Naive thymus-derived CD4-positive, alpha-beta T cell (primary cell): ENCODE measurements around the gene UPK2. TPM values are rescaled to one million over a fixed set of nuclear protein-coding genes. Genes with fewer than 3 reads are reported as not detected.
A peak's percentile ranks its signal among the peaks of the same experiment; 100 is the strongest.
"Not testable (repeated sequence)": the region's sequence is repeated elsewhere in the genome, so short reads cannot be mapped to it uniquely, and the experiment has no call there.

Source experiments
- ATAC-seq: fragments of 150-1000 bp; cut with Tn5 transposase; 2 replicates; pipeline ENCODE4 v1.10.0; 2021; ENCODE audit warnings: mild to moderate bottlenecking, moderate library complexity
- CTCF ChIA-PET: fragments of 350-600 bp; sonication (Branson Sonifier 250); formaldehyde crosslinking; loops from one replicate; lab custom pipeline; 2021; ENCODE audit warnings: antibody characterized with exemption; lab: Charles Lee
- POLR2A ChIA-PET: fragments of 350-600 bp; sonication (Branson Sonifier 250); formaldehyde crosslinking; loops from one replicate; lab custom pipeline; 2021; ENCODE audit warnings: antibody characterized with exemption, inconsistent platforms; lab: Charles Lee
- DNase-seq, 9 donors: peaks; one replicate each; pipeline versions ENCODE4 v3.0.0 to v3.0.0-alpha.2; 2020 to 2022; ENCODE audit warnings: mixed read lengths in 1 of 9
- H3K27ac ChIP-seq: one replicate; pipeline ENCODE4 v1.7.0; 2013; ENCODE audit warnings: mild to moderate bottlenecking, low read depth, low read length, moderate library complexity
- H3K27me3 ChIP-seq, 2 donors: one replicate each; pipeline ENCODE4 v1.7.0; 2013; ENCODE audit warnings: low read length in 2 of 2, mild to moderate bottlenecking in 2 of 2, moderate library complexity in 2 of 2; ENCODE audit not compliant: control insufficient read depth in 2 of 2, insufficient read depth in 2 of 2
- H3K36me3 ChIP-seq, 3 experiments: 1 replicate in 2 of 3; 2 replicates in 1 of 3; pipeline ENCODE4 v1.7.0; 2013; ENCODE audit warnings: low read length in 3 of 3, mild to moderate bottlenecking in 3 of 3, moderate library complexity in 1 of 3; ENCODE audit not compliant: insufficient read depth in 3 of 3, control insufficient read depth in 2 of 3
- H3K4me1 ChIP-seq, 2 donors: one replicate each; pipeline ENCODE4 v1.7.0; 2013; ENCODE audit warnings: low read length in 2 of 2, mild to moderate bottlenecking in 2 of 2, moderate library complexity in 1 of 2; ENCODE audit not compliant: control insufficient read depth in 2 of 2, insufficient read depth in 2 of 2
- H3K4me3 ChIP-seq: 2 replicates; pipeline ENCODE4 v1.7.0; 2013; ENCODE audit warnings: mild to moderate bottlenecking, low read length
- H3K9me3 ChIP-seq, 3 experiments: 1 replicate in 2 of 3; 2 replicates in 1 of 3; pipeline ENCODE4 v1.7.0; 2013; ENCODE audit warnings: low read length in 3 of 3; ENCODE audit not compliant: control insufficient read depth in 2 of 3
- H3K27ac Mint-ChIP-seq, 9 donors: one replicate each; pipeline ENCODE4 v1.8.0; 2020 to 2022; ENCODE audit warnings: mixed read lengths in 9 of 9, mild to moderate bottlenecking in 8 of 9, moderate library complexity in 5 of 9, inconsistent platforms in 2 of 9
- H3K27me3 Mint-ChIP-seq, 5 donors: one replicate each; pipeline ENCODE4 v1.8.0; 2021 to 2022; ENCODE audit warnings: mixed read lengths in 5 of 5, mild to moderate bottlenecking in 1 of 5
- H3K36me3 Mint-ChIP-seq, 5 donors: one replicate each; pipeline ENCODE4 v1.8.0; 2020 to 2022; ENCODE audit warnings: mixed read lengths in 5 of 5, mild to moderate bottlenecking in 3 of 5, inconsistent platforms in 1 of 5
- H3K4me1 Mint-ChIP-seq, 7 donors: one replicate each; pipeline ENCODE4 v1.8.0; 2020 to 2022; ENCODE audit warnings: mixed read lengths in 7 of 7, mild to moderate bottlenecking in 3 of 7, inconsistent platforms in 1 of 7
- H3K4me3 Mint-ChIP-seq, 10 donors: one replicate each; pipeline ENCODE4 v1.8.0; 2020 to 2022; ENCODE audit warnings: mild to moderate bottlenecking in 10 of 10, mixed read lengths in 10 of 10, moderate library complexity in 6 of 10, inconsistent platforms in 2 of 10
- H3K9me3 Mint-ChIP-seq, 11 donors: one replicate each; pipeline ENCODE4 v1.8.0; 2020 to 2022; ENCODE audit warnings: mixed read lengths in 11 of 11, mild to moderate bottlenecking in 4 of 11, inconsistent platforms in 1 of 11, moderate library complexity in 1 of 11
- intact Hi-C, 2 donors: fragments of 100-400 bp; cut with micrococcal nuclease; formaldehyde crosslinking; loops; one replicate each; pipeline ENCODE4 v1.15.1; 2023
- polyA plus RNA-seq, 2 donors: library from polyadenylated mRNA; unstranded; fragments of 300-500 nt; fragmentation: Illumina TruSeq; gene quantifications; one replicate each; pipeline ENCODE4 v1.2.3, GENCODE V29; 2021
- total RNA-seq, 6 experiments: library from RNA in 5 of 6; stranded (reverse) in 5 of 6; gene quantifications; 1 replicate in 5 of 6; 2 replicates in 1 of 6; pipeline ENCODE4 v1.2.3 and lab custom pipeline; 2021 to 2026

The UPK2 gene
- total and polyA plus RNA-seq, 7 experiments from 2014 or later, result 0.24 to 0.51 TPM; not detected in 5

GRCh38 chr11:118953265-118953664 lies 2.8 kb upstream of the UPK2 start:
- Mint-ChIP-seq H3K27ac (peak overlapping the region in 1 of 9 donors; percentile 72), H3K27me3 (peaks cover 0 to 33% (median 0%) of the 10 kb centered on the region in 5 donors), H3K36me3 (no peaks in the 10 kb centered on the region), H3K4me1 (peaks cover 0 to 9% (median 5%) of the 10 kb centered on the region in 7 donors), H3K4me3 (no peak overlapping the region), H3K9me3 (no peaks in the 10 kb centered on the region)
- Histone ChIP-seq H3K27ac (no peak overlapping the region), H3K9me3 (no peaks in the 10 kb centered on the region), H3K36me3 (no peaks in the 10 kb centered on the region), H3K4me3 (no peak overlapping the region), H3K27me3 (no peaks in the 10 kb centered on the region), H3K4me1 (no peaks in the 10 kb centered on the region)
- intact Hi-C loops, result no loop called here
- ChIA-PET POLR2A (interaction anchor here (1.8 to 2.8 kb wide), 2 partner anchors 58 to 264 kb away, joined by 4 to 6 read pairs; no protein-coding TSS in a partner anchor), CTCF (interaction anchor here (0.6 to 1.0 kb wide), 2 partner anchors 76 to 266 kb away, joined by 4 to 5 read pairs; no protein-coding TSS in a partner anchor)
- ATAC-seq (no peak), DNase-seq (no peak)

DNA sequence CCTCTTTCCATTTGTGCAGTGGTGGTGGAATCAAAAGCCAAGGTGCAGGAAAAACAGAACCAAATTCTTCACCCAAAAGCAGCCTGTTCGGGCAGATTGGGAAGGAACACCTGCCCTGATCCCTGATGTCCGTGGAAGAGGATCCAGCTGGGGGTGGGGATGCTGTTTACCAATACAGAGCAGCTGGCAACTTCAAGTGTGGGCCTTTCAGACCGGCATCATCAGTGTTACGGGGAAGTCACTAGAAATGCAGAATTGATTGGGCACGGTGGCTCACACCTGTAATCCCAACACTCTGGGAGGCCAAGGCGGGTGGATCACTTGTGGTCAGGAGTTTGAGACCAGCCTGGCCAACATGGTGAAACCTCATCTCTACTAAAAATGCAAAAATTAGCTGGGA lies 2.1 kb upstream of the UPK2 start:
- H3K9me3 Mint-ChIP-seq, H3K36me3 ChIP-seq, H3K27me3 ChIP-seq, H3K4me3 Mint-ChIP-seq, H3K4me1 Mint-ChIP-seq, H3K4me1 ChIP-seq, H3K27ac Mint-ChIP-seq, DNase-seq, H3K9me3 ChIP-seq, H3K4me3 ChIP-seq, ATAC-seq, H3K27ac ChIP-seq, H3K36me3 Mint-ChIP-seq: not testable (repeated sequence)
- ChIA-PET POLR2A (interaction anchor here (1.8 to 2.8 kb wide), 2 partner anchors 58 to 264 kb away, joined by 4 to 6 read pairs; no protein-coding TSS in a partner anchor), CTCF (interaction anchor here (0.8 to 1.2 kb wide), 2 partner anchors 264 to 289 kb away, joined by 3 to 6 read pairs; no protein-coding TSS in a partner anchor)
- peaks cover 0 to 31% (median 0%) of the 10 kb centered on the region in 5 donors for H3K27me3 Mint-ChIP-seq
- intact Hi-C loops, result loop anchor here in 1 of 2 donors (2.0 kb wide), 1 partner anchor 15 kb away; no protein-coding TSS in a partner anchor

- Mint-ChIP-seq H3K4me1 (peaks cover 0 to 11% (median 5%) of the 10 kb centered on the region in 7 donors), H3K27ac (peak overlapping the region in 4 of 9 donors; percentile 2 to 68 (median 34)), H3K9me3 (no peaks in the 10 kb centered on the region), H3K36me3 (no peaks in the 10 kb centered on the region), H3K27me3 (peaks cover 0 to 29% (median 0%) of the 10 kb centered on the region in 5 donors), H3K4me3 (no peak overlapping the region)
- Histone ChIP-seq H3K4me1 (no peaks in the 10 kb centered on the region), H3K9me3 (no peaks in the 10 kb centered on the region), H3K27me3 (no peaks in the 10 kb centered on the region), H3K36me3 (no peaks in the 10 kb centered on the region), H3K27ac (no peak overlapping the region), H3K4me3 (no peak overlapping the region)
- DNase-seq, result no peak
- POLR2A ChIA-PET, result interaction anchor here (0.6 to 1.8 kb wide), 7 partner anchors 14 to 181 kb away, joined by 3 to 5 read pairs (median 3); no protein-coding TSS in a partner anchor
- intact Hi-C loops, result loop anchor here (1.0 to 2.0 kb wide), 9 partner anchors 27 to 362 kb away; partner anchors contain the start of genes DDX6 (in 1 of the 2) and SLC37A4 (in 1 of the 2)
- peak; percentile 17 for ATAC-seq
- CTCF ChIA-PET, result interaction anchor here (0.6 to 2.2 kb wide), 20 partner anchors 12 to 772 kb away, joined by 3 to 11 read pairs (median 3); no protein-coding TSS in a partner anchor
Observed at GRCh38 chr11:118956847-118957469, 860 bp downstream of the UPK2 start.

DNA sequence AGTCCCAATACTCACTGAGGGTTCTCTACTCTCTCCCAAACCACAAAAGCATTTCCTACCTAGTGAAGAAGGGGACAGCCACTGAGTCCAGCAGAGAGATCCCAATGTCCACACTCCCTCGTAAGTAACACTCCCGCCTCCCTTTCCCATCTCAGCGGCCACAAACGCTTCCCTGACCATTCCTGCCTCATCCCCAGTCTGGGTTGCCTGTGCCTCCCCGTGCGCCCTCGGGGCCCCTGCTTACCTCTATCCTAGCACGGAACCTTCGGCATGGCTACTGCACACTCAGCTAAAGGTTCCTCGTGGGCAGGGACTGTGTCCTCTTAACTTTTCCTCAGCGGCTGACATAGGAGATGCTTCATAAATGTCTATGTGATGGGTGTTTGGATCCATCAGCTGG lies 1.5 kb downstream of the UPK2 start:
- CTCF ChIA-PET, result interaction anchor here (0.6 to 2.2 kb wide), 16 partner anchors 13 to 363 kb away, joined by 3 to 11 read pairs (median 3); no protein-coding TSS in a partner anchor
- no peaks in the 10 kb centered on the region for H3K36me3 ChIP-seq

DNA sequence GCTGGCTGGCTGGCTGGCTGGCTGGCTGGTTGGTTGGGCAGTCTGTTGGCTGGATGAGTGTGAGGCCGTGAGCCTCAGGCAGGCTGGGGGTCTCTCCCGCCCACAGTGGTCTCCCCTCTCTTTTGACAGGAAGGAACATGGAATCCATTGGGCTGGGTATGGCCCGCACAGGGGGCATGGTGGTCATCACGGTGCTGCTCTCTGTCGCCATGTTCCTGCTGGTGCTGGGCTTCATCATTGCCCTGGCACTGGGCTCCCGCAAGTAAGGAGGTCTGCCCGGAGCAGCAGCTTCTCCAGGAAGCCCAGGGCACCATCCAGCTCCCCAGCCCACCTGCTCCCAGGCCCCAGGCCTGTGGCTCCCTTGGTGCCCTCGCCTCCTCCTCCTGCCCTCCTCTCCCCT lies 1.9 kb downstream of the UPK2 start:
- Histone ChIP-seq H3K27me3 (no peaks in the 10 kb centered on the region), H3K36me3 (no peaks in the 10 kb centered on the region), H3K27ac (no peak overlapping the region), H3K9me3 (no peaks in the 10 kb centered on the region), H3K4me3 (no peak overlapping the region), H3K4me1 (no peaks in the 10 kb centered on the region)
- ChIA-PET CTCF (interaction anchor here (1.0 to 1.8 kb wide), 6 partner anchors 15 to 49 kb away, joined by 3 to 11 read pairs (median 6); no protein-coding TSS in a partner anchor), POLR2A (interaction anchor here (1.8 kb wide), 1 partner anchor 18 kb away, joined by 5 read pairs; no protein-coding TSS in a partner anchor)
- H3K27me3 Mint-ChIP-seq, result peaks cover 0 to 24% (median 0%) of the 10 kb centered on the region in 5 donors
- ATAC-seq, result no peak
- no peak overlapping the region for H3K4me3 Mint-ChIP-seq
- peaks cover 0 to 11% (median 5%) of the 10 kb centered on the region in 7 donors for H3K4me1 Mint-ChIP-seq
- H3K36me3 Mint-ChIP-seq, result no peaks in the 10 kb centered on the region
- no peak for DNase-seq
- intact Hi-C loops, result loop anchor here (2.0 kb wide), 3 partner anchors 29 to 349 kb away; partner anchors contain the start of gene SLC37A4 (in 1 of the 2)
- no peaks in the 10 kb centered on the region for H3K9me3 Mint-ChIP-seq
- no peak overlapping the region for H3K27ac Mint-ChIP-seq

More for the DNA sequence above, 1.5 kb downstream of the UPK2 start:
- Mint-ChIP-seq H3K36me3 (no peaks in the 10 kb centered on the region), H3K27ac (peak overlapping the region in 1 of 9 donors; percentile 26), H3K4me3 (no peak overlapping the region), H3K9me3 (no peaks in the 10 kb centered on the region), H3K27me3 (peaks cover 0 to 28% (median 0%) of the 10 kb centered on the region in 5 donors), H3K4me1 (peaks cover 0 to 11% (median 5%) of the 10 kb centered on the region in 7 donors)
- Histone ChIP-seq H3K4me1 (no peaks in the 10 kb centered on the region), H3K27me3 (no peaks in the 10 kb centered on the region), H3K9me3 (no peaks in the 10 kb centered on the region), H3K4me3 (no peak overlapping the region), H3K27ac (no peak overlapping the region)
- POLR2A ChIA-PET, result interaction anchor here (0.8 to 1.8 kb wide), 5 partner anchors 14 to 53 kb away, joined by 3 to 5 read pairs (median 4); no protein-coding TSS in a partner anchor
- intact Hi-C loops, result loop anchor here (2.0 kb wide), 3 partner anchors 29 to 349 kb away; partner anchors contain the start of gene SLC37A4 (in 1 of the 2)
- no peak for DNase-seq
- no peak for ATAC-seq

GRCh38 chr11:118958577-118958976 lies 2.5 kb downstream of the UPK2 start:
- no peaks in the 10 kb centered on the region for H3K4me1 ChIP-seq
- CTCF ChIA-PET, result interaction anchor here (0.7 to 1.8 kb wide), 3 partner anchors 19 to 50 kb away, joined by 3 to 9 read pairs (median 5); no protein-coding TSS in a partner anchor
- Mint-ChIP-seq H3K4me3 (no peak overlapping the region), H3K27ac (no peak overlapping the region), H3K36me3 (no peaks in the 10 kb centered on the region), H3K9me3 (no peaks in the 10 kb centered on the region), H3K27me3 (peaks cover 0 to 24% (median 0%) of the 10 kb centered on the region in 5 donors), H3K4me1 (peaks cover 0 to 11% (median 5%) of the 10 kb centered on the region in 7 donors)
- DNase-seq, result no peak
- no peaks in the 10 kb centered on the region for H3K36me3 ChIP-seq
- POLR2A ChIA-PET, result no interaction called here
- H3K4me3 ChIP-seq, result no peak overlapping the region
- intact Hi-C loops, result no loop called here
- H3K27me3 ChIP-seq, result no peaks in the 10 kb centered on the region
- no peaks in the 10 kb centered on the region for H3K9me3 ChIP-seq
- no peak overlapping the region for H3K27ac ChIP-seq
- ATAC-seq, result no peak
